Measurements from ENCODE around the gene NABP2. TPM values are rescaled to one million over a fixed set of nuclear protein-coding genes. Genes with fewer than 3 reads are reported as not detected.

The NABP2 gene
- total RNA-seq, 1 donor: 26.8 TPM

- H3K79me2 ChIP-seq (ENCODE audit: insufficient read depth, low read length): peaks cover 33% of the 10 kb centered on the region
- peaks cover 20% of the 10 kb centered on the region for H4K20me1 ChIP-seq (ENCODE audit: insufficient read depth, low read length)
- no peak overlapping the region for H2AFZ ChIP-seq (ENCODE audit: low read length)
- peak; percentile 11 for DNase-seq (ENCODE audit: insufficient read length, low spot score, missing footprints)
- no peaks in the 10 kb centered on the region for H3K27me3 ChIP-seq (ENCODE audit: insufficient read depth, low read length)
- no peak overlapping the region for H3K4me2 ChIP-seq (ENCODE audit: insufficient read depth, low read length)
- H3K9me3 ChIP-seq (ENCODE audit: low read depth, low read length): no peaks in the 10 kb centered on the region
- H3K36me3 ChIP-seq (ENCODE audit: insufficient read depth, low read length): peaks cover 76% of the 10 kb centered on the region
- H3K4me3 ChIP-seq (ENCODE audit: insufficient read depth, low read length): no peak overlapping the region
- TF ChIP-seq, protein P1, sequence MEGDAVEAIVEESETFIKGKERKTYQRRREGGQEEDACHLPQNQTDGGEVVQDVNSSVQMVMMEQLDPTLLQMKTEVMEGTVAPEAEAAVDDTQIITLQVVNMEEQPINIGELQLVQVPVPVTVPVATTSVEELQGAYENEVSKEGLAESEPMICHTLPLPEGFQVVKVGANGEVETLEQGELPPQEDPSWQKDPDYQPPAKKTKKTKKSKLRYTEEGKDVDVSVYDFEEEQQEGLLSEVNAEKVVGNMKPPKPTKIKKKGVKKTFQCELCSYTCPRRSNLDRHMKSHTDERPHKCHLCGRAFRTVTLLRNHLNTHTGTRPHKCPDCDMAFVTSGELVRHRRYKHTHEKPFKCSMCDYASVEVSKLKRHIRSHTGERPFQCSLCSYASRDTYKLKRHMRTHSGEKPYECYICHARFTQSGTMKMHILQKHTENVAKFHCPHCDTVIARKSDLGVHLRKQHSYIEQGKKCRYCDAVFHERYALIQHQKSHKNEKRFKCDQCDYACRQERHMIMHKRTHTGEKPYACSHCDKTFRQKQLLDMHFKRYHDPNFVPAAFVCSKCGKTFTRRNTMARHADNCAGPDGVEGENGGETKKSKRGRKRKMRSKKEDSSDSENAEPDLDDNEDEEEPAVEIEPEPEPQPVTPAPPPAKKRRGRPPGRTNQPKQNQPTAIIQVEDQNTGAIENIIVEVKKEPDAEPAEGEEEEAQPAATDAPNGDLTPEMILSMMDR (IDR thresholded peaks at IDR 0.05; ENCODE audit: extremely low read depth, low read depth, low read length): no peak
- H3K27ac ChIP-seq (ENCODE audit: low read depth, low read length): no peak overlapping the region
- H3K4me1 ChIP-seq (ENCODE audit: insufficient read depth, low read length): peaks cover 2% of the 10 kb centered on the region
Observed at GRCh38 chr12:56212361-56212760, 11.8 kb upstream of the NABP2 start.

DNA sequence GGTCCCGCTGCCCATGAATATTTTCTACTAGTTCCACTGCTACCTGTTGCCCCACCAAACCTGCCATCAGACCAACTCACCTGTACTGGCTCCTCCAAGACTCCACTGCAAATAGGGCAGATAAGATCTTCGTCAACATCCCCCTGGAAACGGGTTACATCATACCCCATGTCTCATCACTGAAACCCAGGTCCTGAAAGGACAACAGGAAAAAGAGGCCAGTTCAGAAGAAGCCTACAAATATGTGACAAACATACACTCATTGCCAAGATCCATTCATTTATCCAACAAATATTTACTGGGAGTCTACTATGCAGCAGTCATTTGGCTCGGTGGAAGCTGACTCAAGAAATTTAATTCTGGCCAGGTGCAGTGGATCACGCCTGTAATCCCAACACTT, 10.3 kb upstream of the NABP2 start:
- TF ChIP-seq, protein P1 (IDR thresholded peaks at IDR 0.05; ENCODE audit: extremely low read depth, low read depth, low read length): no peak
- Histone ChIP-seq H3K27ac (ENCODE audit: low read depth, low read length) (no peak overlapping the region), H4K20me1 (ENCODE audit: insufficient read depth, low read length) (peaks cover 23% of the 10 kb centered on the region), H3K4me2 (ENCODE audit: insufficient read depth, low read length) (no peak overlapping the region), H3K36me3 (ENCODE audit: insufficient read depth, low read length) (peaks cover 68% of the 10 kb centered on the region), H3K27me3 (ENCODE audit: insufficient read depth, low read length) (no peaks in the 10 kb centered on the region), H3K4me1 (ENCODE audit: insufficient read depth, low read length) (no peaks in the 10 kb centered on the region), H3K79me2 (ENCODE audit: insufficient read depth, low read length) (peaks cover 45% of the 10 kb centered on the region), H2AFZ (ENCODE audit: low read length) (no peak overlapping the region), H3K9me3 (ENCODE audit: low read depth, low read length) (no peaks in the 10 kb centered on the region), H3K4me3 (ENCODE audit: insufficient read depth, low read length) (no peak overlapping the region)
- no peak for DNase-seq (ENCODE audit: insufficient read length, low spot score, missing footprints)

DNA sequence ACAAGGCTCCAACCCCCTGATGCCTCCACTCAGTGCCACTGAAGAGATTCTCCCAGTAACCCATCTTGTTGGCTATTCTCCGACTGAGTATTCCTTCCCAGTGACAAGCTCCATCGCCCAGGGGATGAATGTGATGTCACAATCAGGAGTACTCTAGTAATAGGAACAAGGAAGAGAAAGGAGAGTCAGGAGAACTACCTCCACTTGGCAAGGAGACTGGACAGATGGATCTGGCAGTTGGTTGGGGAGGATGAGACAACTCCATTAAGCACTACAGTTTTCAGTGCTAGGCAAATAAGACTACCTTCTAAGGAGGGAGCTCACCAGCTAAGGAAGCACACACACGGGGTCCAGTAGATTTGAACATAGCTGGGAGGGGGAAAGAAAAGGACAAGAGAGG, 7.7 kb upstream of the NABP2 start:
- no peaks in the 10 kb centered on the region for H3K27me3 ChIP-seq (ENCODE audit: insufficient read depth, low read length)
- no peak overlapping the region for H3K4me2 ChIP-seq (ENCODE audit: insufficient read depth, low read length)
- H3K4me1 ChIP-seq (ENCODE audit: insufficient read depth, low read length): peaks cover 7% of the 10 kb centered on the region
- no peak overlapping the region for H2AFZ ChIP-seq (ENCODE audit: low read length)
- peaks cover 61% of the 10 kb centered on the region for H3K79me2 ChIP-seq (ENCODE audit: insufficient read depth, low read length)
- H4K20me1 ChIP-seq (ENCODE audit: insufficient read depth, low read length): peaks cover 19% of the 10 kb centered on the region
- H3K36me3 ChIP-seq (ENCODE audit: insufficient read depth, low read length): peaks cover 52% of the 10 kb centered on the region
- H3K27ac ChIP-seq (ENCODE audit: low read depth, low read length): no peak overlapping the region
- no peaks in the 10 kb centered on the region for H3K9me3 ChIP-seq (ENCODE audit: low read depth, low read length)
- TF ChIP-seq, protein P1 (IDR thresholded peaks at IDR 0.05; ENCODE audit: extremely low read depth, low read depth, low read length): no peak
- no peak overlapping the region for H3K4me3 ChIP-seq (ENCODE audit: insufficient read depth, low read length)
- peak; percentile 36 for DNase-seq (ENCODE audit: insufficient read length, low spot score, missing footprints)

DNA sequence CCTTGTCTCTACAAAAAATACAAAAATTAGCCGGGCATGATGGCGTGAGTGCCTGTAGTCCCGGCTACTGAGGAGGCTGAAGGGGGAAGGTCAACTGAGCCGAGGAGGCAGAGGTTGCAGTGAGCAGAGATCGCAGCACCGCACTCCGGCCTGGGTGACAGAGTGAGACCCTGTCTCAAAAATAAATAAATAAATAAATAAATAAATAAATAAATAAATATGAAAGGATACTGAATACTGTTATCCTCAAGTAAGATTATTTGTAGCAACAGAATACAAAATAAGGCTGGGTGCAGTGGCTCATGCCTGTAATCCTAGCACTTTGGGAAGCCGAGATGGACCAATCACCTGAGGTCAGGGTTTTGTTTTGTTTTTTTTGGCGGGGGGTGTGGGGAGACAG, 4.3 kb upstream of the NABP2 start:
- Histone ChIP-seq H3K36me3 (ENCODE audit: insufficient read depth, low read length) (peaks cover 20% of the 10 kb centered on the region), H4K20me1 (ENCODE audit: insufficient read depth, low read length) (peaks cover 19% of the 10 kb centered on the region), H3K27ac (ENCODE audit: low read depth, low read length) (no peak overlapping the region), H3K4me2 (ENCODE audit: insufficient read depth, low read length) (no peak overlapping the region), H3K4me3 (ENCODE audit: insufficient read depth, low read length) (no peak overlapping the region), H3K79me2 (ENCODE audit: insufficient read depth, low read length) (peaks cover 53% of the 10 kb centered on the region), H2AFZ (ENCODE audit: low read length) (no peak overlapping the region), H3K27me3 (ENCODE audit: insufficient read depth, low read length) (no peaks in the 10 kb centered on the region), H3K9me3 (ENCODE audit: low read depth, low read length) (no peaks in the 10 kb centered on the region), H3K4me1 (ENCODE audit: insufficient read depth, low read length) (peaks cover 26% of the 10 kb centered on the region)
- DNase-seq (ENCODE audit: insufficient read length, low spot score, missing footprints): no peak
- TF ChIP-seq, protein P1 (IDR thresholded peaks at IDR 0.05; ENCODE audit: extremely low read depth, low read depth, low read length): no peak
